Right lobe of liver (tissue), 4 donors: Measurements from ENCODE around the gene DPYD.
A peak's percentile ranks its signal among the peaks of the same experiment; 100 is the strongest.

ENCODE experiments used
- CTCF ChIP-seq, 4 donors: fragments of 200-600 bp in 3 of 4; fragments of 450-650 bp in 1 of 4; IDR thresholded peaks; one replicate each; pipeline versions ENCODE4 v1.5.1 to v1.8.0; 2016 to 2022; ENCODE audit warnings: antibody characterized with exemption in 4 of 4, mild to moderate bottlenecking in 2 of 4
- POLR2A ChIP-seq: fragments of 450-650 bp; IDR thresholded peaks from one replicate; pipeline ENCODE4 v1.6.1; 2017; ENCODE audit warnings: antibody characterized with exemption, mild to moderate bottlenecking
- donor health status: DM: no; HTN: no; CAD: no.
- donor health status: DM: no; HTN: no; CAD: no.
- donor health status: DM: no; HTN: yes; CAD: no.

- peak in 1 of 4 donors; percentile 9 for TF ChIP-seq CTCF (IDR thresholded peaks at IDR 0.05)
- TF ChIP-seq POLR2A, result no peak
Observed at GRCh38 chr1:97551113-97551512, 369.7 kb downstream of the DPYD start.
